ENCODE data around the gene PSME3IP1. TPM values are rescaled to one million over a fixed set of nuclear protein-coding genes. Genes with fewer than 3 reads are reported as not detected.
A peak's percentile ranks its signal among the peaks of the same experiment; 100 is the strongest.

PSME3IP1 gene
- total RNA-seq, 1 experiment from 2014 or later, result 103 TPM

GRCh38 chr16:57127037-57127763 lies 58.6 kb downstream of the PSME3IP1 start:
- no CpG with 5 or more reads among the region's 5 CpGs for WGBS (ENCODE audit: extremely low coverage, insufficient read length, low lambda C conversion rate)
- Histone ChIP-seq H2AFZ (ENCODE audit: low read length) (no peak overlapping the region), H3K14ac (ENCODE audit: insufficient read depth, low read length) (no peak overlapping the region), H4K8ac (replicated peaks; ENCODE audit: insufficient read length, low read depth, low read length) (no peak overlapping the region), H2AK5ac (ENCODE audit: insufficient read length, low read length) (no peak overlapping the region), H3K79me2 (ENCODE audit: insufficient read depth, low read length) (no peaks in the 10 kb centered on the region), H3K27ac (ENCODE audit: insufficient read length, low read depth, low read length) (no peak overlapping the region), H2BK20ac (ENCODE audit: low read depth, low read length, poor library complexity, severe bottlenecking) (no peak overlapping the region), H3K4me1 (ENCODE audit: insufficient read depth, low read length) (no peaks in the 10 kb centered on the region), H2BK12ac (ENCODE audit: insufficient read length, low read depth, low read length) (no peak overlapping the region), H3K4ac (ENCODE audit: low read depth, low read length) (no peak overlapping the region), H2BK15ac (ENCODE audit: low read depth, low read length) (no peak overlapping the region), H4K20me1 (ENCODE audit: control insufficient read depth, insufficient read depth, insufficient read length) (no peaks in the 10 kb centered on the region), H3K23me2 (ENCODE audit: insufficient read length, low read depth, low read length, poor library complexity, severe bottlenecking) (no peaks in the 10 kb centered on the region), H3K27me3 (ENCODE audit: insufficient read depth, low read length) (no peaks in the 10 kb centered on the region), H3K79me1 (ENCODE audit: insufficient read depth, low read depth, low read length, poor library complexity, severe bottlenecking) (no peaks in the 10 kb centered on the region), H4K5ac (ENCODE audit: insufficient read length, low read depth, low read length) (no peak overlapping the region), H3K9me3 (ENCODE audit: control insufficient read depth, low read depth, low read length) (no peaks in the 10 kb centered on the region), H2BK5ac (ENCODE audit: insufficient read length, low read length) (no peak overlapping the region), H4K91ac (ENCODE audit: insufficient read length, low read depth, low read length) (no peak overlapping the region), H3T11ph (ENCODE audit: low read length) (no peak overlapping the region), H3K4me2 (ENCODE audit: insufficient read depth, insufficient read length, low read length) (no peak overlapping the region), H3K56ac (ENCODE audit: insufficient read length, low read depth, low read length) (no peak overlapping the region), H3K9ac (ENCODE audit: extremely low read depth, insufficient read length, low read length) (no peak overlapping the region), H3K23ac (ENCODE audit: insufficient read length, low read depth, low read length) (no peak overlapping the region), H2BK120ac (ENCODE audit: low read depth, low read length, poor library complexity, severe bottlenecking) (no peak overlapping the region), H3K18ac (ENCODE audit: insufficient read length, low read depth, low read length) (no peak overlapping the region)
- Mint-ChIP-seq H3K27ac (peak overlapping the region in 1 of 3 experiments; percentile 53; a peak in 2 of 7 replicates), H3K27me3 (ENCODE audit: low read depth) (no peaks in the 10 kb centered on the region), H3K4me1 (peaks cover 7 to 14% of the 10 kb centered on the region in 2 experiments), H3K9me3 (no peaks in the 10 kb centered on the region), H3K36me3 (ENCODE audit: insufficient read depth in 1 of 3, low read depth in 3 of 3) (no peaks in the 10 kb centered on the region), H3K4me3 (no peak overlapping the region)
- TF ChIP-seq CTCF (conservative IDR thresholded peaks at IDR 0.05), result no peak
- DNase-seq, result no peak

All from H9 (cell line).